A673 (cell line): Measurements from ENCODE around the gene HDAC4. TPM values are rescaled to one million over a fixed set of nuclear protein-coding genes. Genes with fewer than 3 reads are reported as not detected.

Experiments used
- BruUV-seq: library from RNA; stranded (reverse); fragments of 400-500 nt; replicated peaks from 2 replicates; lab custom pipeline; 2021; lab: Mats Ljungman, UMichigan
- CTCF ChIA-PET: fragments of 300-600 bp; sonication (Branson Sonifier 250); formaldehyde crosslinking; loops from one replicate; lab custom pipeline; 2022; ENCODE audit warnings: antibody characterized with exemption; lab: Charles Lee
- POLR2A ChIA-PET: fragments of 300-600 bp; sonication (Branson Sonifier 250); formaldehyde crosslinking; loops from one replicate; lab custom pipeline; 2022; ENCODE audit warnings: antibody characterized with exemption; ENCODE audit not compliant: low non-redundant PET; lab: Charles Lee
- DNase-seq: peaks from one replicate; pipeline ENCODE4 v3.0.0-alpha.2; 2015; ENCODE audit warnings: low spot score
- H3K27ac ChIP-seq: fragments of 200-600 bp; sonication (generic); 2 replicates; pipeline ENCODE4 v1.5.1; 2016; ENCODE audit warnings: mixed run types, low read depth, mild to moderate bottlenecking, mixed read lengths, antibody characterized with exemption, low read length; ENCODE audit not compliant: poor library complexity, severe bottlenecking
- H3K27me3 ChIP-seq: fragments of 200-600 bp; sonication (generic); replicated peaks from 2 replicates; pipeline ENCODE4 v1.6.1; 2017; ENCODE audit warnings: mixed run types, low read depth, mild to moderate bottlenecking, mixed read lengths, antibody characterized with exemption, low read length; ENCODE audit not compliant: insufficient read depth, poor library complexity
- H3K36me3 ChIP-seq: fragments of 200-600 bp; sonication (generic); 2 replicates; pipeline ENCODE4 v1.6.1; 2016; ENCODE audit warnings: mixed run types, mild to moderate bottlenecking, mixed read lengths, antibody characterized with exemption, low read length; ENCODE audit not compliant: insufficient read depth, poor library complexity, severe bottlenecking
- H3K4me1 ChIP-seq: fragments of 200-600 bp; sonication (generic); 2 replicates; pipeline ENCODE4 v1.6.1; 2017; ENCODE audit warnings: mixed run types, mild to moderate bottlenecking, mixed read lengths, antibody characterized with exemption, low read length; ENCODE audit not compliant: insufficient read depth, poor library complexity, severe bottlenecking
- H3K4me3 ChIP-seq: fragments of 200-600 bp; sonication (generic); 2 replicates; pipeline ENCODE4 v1.5.1; 2016; ENCODE audit warnings: low read depth, mixed run types, mild to moderate bottlenecking, mixed read lengths, low read length; ENCODE audit not compliant: poor library complexity, severe bottlenecking
- H3K9me3 ChIP-seq: fragments of 200-600 bp; sonication (generic); 2 replicates; pipeline ENCODE4 v1.6.1; 2016; ENCODE audit warnings: mixed run types, low read depth, mild to moderate bottlenecking, mixed read lengths, antibody characterized with exemption, low read length; ENCODE audit not compliant: poor library complexity, severe bottlenecking
- EZH2 ChIP-seq: fragments of 200-600 bp; sonication (generic); IDR thresholded peaks from 2 replicates; pipeline ENCODE4 v1.6.1; 2017; ENCODE audit warnings: borderline replicate concordance, low read depth, mild to moderate bottlenecking, mixed read lengths, antibody characterized with exemption, low read length; ENCODE audit not compliant: poor library complexity, severe bottlenecking
- intact Hi-C: fragments of 100-400 bp; cut with micrococcal nuclease; formaldehyde crosslinking; loops from one replicate; pipeline ENCODE4 v1.10.0; 2022; ENCODE audit not compliant: unreplicated experiment
- total RNA-seq: library from RNA; stranded (reverse); gene quantifications from 2 replicates; pipeline ENCODE4 v1.2.3, GENCODE V29; 2021
- TF ChIP-seq, protein P1 (sequence below): fragments of 300-800, 200-600 bp; sonication (generic); conservative IDR thresholded peaks from 2 replicates; pipeline ENCODE4 v1.5.1; 2017; ENCODE audit warnings: low read depth, mild to moderate bottlenecking, antibody characterized with exemption, low read length, moderate library complexity, mixed read lengths

Gene HDAC4
- total RNA-seq, 1 experiment from 2014 or later, result 40.0 TPM

DNA sequence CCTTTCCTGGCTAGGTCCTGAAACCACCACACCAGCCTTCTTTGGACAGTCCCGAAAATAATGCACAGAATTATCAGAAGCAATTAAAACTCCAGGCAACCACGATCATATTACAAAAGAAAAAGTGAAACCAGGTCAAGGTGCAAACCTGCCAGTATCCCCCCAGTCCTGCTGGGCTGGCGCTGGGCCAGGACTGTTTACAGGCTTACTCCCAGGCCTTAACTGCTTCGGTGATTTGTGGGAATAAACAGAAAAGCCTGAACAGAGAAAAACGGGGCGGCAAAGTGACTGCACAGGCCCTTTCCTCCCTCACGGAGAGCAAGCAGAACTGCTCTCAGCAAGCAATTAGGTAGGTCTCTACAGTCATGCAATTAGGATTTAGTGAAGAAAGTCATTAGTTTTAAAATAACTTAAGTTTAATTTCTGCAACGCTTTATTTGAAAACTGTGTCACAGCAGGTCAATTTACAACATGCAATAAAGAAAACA lies 1.3 kb downstream of the HDAC4 start:
- TF ChIP-seq, protein P1, sequence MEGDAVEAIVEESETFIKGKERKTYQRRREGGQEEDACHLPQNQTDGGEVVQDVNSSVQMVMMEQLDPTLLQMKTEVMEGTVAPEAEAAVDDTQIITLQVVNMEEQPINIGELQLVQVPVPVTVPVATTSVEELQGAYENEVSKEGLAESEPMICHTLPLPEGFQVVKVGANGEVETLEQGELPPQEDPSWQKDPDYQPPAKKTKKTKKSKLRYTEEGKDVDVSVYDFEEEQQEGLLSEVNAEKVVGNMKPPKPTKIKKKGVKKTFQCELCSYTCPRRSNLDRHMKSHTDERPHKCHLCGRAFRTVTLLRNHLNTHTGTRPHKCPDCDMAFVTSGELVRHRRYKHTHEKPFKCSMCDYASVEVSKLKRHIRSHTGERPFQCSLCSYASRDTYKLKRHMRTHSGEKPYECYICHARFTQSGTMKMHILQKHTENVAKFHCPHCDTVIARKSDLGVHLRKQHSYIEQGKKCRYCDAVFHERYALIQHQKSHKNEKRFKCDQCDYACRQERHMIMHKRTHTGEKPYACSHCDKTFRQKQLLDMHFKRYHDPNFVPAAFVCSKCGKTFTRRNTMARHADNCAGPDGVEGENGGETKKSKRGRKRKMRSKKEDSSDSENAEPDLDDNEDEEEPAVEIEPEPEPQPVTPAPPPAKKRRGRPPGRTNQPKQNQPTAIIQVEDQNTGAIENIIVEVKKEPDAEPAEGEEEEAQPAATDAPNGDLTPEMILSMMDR, result no peak
- TF ChIP-seq EZH2, result no peak
- BruUV-seq, result TSS peak; percentile 64
- intact Hi-C loops, result no loop called here
- DNase-seq, result peak; percentile 37
- H3K36me3 ChIP-seq, result no peaks in the 10 kb centered on the region
- ChIA-PET POLR2A (no interaction called here), CTCF (no interaction called here)
- peak overlapping the region; percentile 71 for H3K27ac ChIP-seq
- peaks cover 26% of the 10 kb centered on the region for H3K4me1 ChIP-seq
- no peaks in the 10 kb centered on the region for H3K9me3 ChIP-seq
- no peaks in the 10 kb centered on the region for H3K27me3 ChIP-seq
- peak overlapping the region; percentile 63 for H3K4me3 ChIP-seq

DNA sequence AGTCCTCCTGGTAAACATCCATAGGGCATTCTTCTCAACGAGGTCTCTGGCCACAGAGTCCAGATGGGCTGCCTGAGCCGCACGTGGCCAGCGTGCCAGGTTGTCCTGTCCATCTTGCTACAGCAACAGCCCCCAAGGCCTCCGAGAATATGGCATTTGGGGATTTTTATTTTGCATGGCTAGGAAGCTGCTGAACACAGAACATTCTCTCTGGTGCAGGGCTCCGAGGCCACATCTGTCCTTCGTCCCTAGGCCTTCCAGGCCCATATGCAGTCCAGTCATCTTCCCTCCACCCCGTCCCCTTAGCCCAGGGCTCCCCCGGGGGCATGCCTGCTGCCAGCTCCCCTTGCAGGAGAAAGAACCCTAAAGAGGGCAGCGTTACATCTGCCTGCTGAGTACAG lies 2.3 kb downstream of the HDAC4 start:
- ChIA-PET CTCF (no interaction called here), POLR2A (no interaction called here)
- Histone ChIP-seq H3K4me3 (peak overlapping the region; percentile 63), H3K27ac (peak overlapping the region; percentile 71), H3K27me3 (no peaks in the 10 kb centered on the region), H3K36me3 (no peaks in the 10 kb centered on the region), H3K4me1 (peaks cover 26% of the 10 kb centered on the region), H3K9me3 (no peaks in the 10 kb centered on the region)
- no TSS peak for BruUV-seq
- no peak for DNase-seq
- TF ChIP-seq EZH2, result no peak
- TF ChIP-seq, protein P1, result no peak
- intact Hi-C loops, result no loop called here

DNA sequence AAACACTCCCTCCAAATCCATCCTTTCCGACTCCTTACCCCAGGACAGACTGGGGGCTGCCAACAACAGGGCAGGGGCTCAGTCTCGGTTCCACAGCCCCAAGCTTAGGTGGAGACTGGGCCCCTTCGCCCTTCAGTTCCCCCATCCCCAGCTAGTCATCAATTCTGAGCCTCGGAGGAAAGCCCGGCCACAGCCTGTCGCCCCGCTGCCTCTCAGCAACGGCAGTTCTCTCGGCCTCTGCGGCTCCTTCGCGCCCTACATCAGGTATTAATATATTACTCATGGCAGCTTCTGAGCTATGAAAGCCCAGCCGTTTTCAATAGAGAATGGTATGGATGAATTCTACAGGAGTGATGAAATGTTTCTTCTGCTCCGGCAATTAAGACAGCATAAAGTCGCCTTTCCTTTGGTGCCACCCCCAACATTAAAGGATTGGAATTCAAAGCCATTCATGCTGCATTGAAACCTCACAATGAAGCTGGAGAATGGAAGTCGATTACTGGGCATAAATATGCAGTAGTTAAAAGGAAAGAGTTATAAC lies 2.8 kb downstream of the HDAC4 start:
- DNase-seq, result peak; percentile 52
- H3K4me1 ChIP-seq, result peaks cover 26% of the 10 kb centered on the region
- H3K9me3 ChIP-seq, result no peaks in the 10 kb centered on the region
- no peak overlapping the region for H3K4me3 ChIP-seq
- no peaks in the 10 kb centered on the region for H3K27me3 ChIP-seq
- H3K27ac ChIP-seq, result peak overlapping the region; percentile 71
- ChIA-PET POLR2A (no interaction called here), CTCF (no interaction called here)
- intact Hi-C loops, result no loop called here
- no peaks in the 10 kb centered on the region for H3K36me3 ChIP-seq
- BruUV-seq, result no TSS peak
- TF ChIP-seq, protein P1, result no peak
